Measurements from ENCODE around the gene INPP5B. TPM values are rescaled to one million over a fixed set of nuclear protein-coding genes. Genes with fewer than 3 reads are reported as not detected.

The INPP5B gene
- total and polyA plus RNA-seq, 8 donors, result 7.5 to 16.1 (median 12.3) TPM

DNA sequence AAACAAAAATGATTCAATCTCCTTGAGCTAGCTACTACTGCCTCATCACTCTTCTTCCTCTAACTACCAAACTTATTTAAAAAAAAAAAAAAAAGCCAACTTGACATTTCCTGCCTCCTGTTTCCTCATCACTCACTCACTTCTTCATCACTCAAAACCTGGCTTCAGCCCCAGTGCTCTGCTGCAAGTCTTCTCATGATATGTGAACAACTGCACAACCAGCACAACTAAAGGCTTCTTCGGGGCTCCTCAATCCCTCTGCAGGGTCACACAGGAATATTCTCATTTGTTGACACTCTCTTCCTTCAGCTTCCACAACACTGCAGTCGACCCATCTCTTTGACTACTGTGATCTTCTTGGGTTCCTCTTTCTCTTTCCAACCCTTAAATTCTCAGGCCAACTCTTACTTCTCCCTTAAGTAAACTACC lies 95.1 kb downstream of the INPP5B start:
- Histone ChIP-seq H3K9me3 (no peaks in the 10 kb centered on the region), H3K4me1 (peaks cover 0 to 10% (median 0%) of the 10 kb centered on the region in 3 donors), H3K4me3 (no peak overlapping the region), H3K36me3 (no peaks in the 10 kb centered on the region), H3K27ac (no peak overlapping the region), H3K27me3 (no peaks in the 10 kb centered on the region)
- 69 to 74% methylated on average over 2 of the region's 2 CpGs for WGBS, 2 donors
- ATAC-seq (peak in 2 of 4 donors; percentile 23 to 30), DNase-seq (no peak), FAIRE-seq (no peak)
- intact Hi-C loops (cut with DNase I), result no loop called here
- TF ChIP-seq, protein P1, sequence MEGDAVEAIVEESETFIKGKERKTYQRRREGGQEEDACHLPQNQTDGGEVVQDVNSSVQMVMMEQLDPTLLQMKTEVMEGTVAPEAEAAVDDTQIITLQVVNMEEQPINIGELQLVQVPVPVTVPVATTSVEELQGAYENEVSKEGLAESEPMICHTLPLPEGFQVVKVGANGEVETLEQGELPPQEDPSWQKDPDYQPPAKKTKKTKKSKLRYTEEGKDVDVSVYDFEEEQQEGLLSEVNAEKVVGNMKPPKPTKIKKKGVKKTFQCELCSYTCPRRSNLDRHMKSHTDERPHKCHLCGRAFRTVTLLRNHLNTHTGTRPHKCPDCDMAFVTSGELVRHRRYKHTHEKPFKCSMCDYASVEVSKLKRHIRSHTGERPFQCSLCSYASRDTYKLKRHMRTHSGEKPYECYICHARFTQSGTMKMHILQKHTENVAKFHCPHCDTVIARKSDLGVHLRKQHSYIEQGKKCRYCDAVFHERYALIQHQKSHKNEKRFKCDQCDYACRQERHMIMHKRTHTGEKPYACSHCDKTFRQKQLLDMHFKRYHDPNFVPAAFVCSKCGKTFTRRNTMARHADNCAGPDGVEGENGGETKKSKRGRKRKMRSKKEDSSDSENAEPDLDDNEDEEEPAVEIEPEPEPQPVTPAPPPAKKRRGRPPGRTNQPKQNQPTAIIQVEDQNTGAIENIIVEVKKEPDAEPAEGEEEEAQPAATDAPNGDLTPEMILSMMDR (IDR thresholded peaks at IDR 0.05), result no peak

DNA sequence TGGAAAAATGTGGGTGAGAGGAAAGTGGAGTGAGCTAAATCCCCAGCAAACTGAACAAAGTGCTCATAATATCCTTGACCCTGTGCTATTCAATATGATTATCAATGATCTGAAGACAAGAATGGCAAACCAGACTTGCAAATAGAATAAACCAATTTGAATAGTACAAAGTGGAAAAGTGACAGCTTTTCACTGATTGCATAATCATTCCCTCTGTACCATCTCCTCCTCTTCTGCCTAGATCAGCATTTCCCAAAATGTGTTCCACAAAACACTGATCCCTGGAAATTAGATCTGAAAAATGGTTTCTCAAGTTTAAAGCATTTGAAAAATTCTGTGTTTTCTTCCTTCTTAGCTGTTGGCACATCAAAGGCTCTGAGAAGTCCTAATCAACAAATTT lies 95.6 kb downstream of the INPP5B start:
- no peak for DNase-seq
- H3K36me3 ChIP-seq, result no peaks in the 10 kb centered on the region
- no peaks in the 10 kb centered on the region for H3K9me3 ChIP-seq
- no peaks in the 10 kb centered on the region for H3K27me3 ChIP-seq
- intact Hi-C loops (cut with DNase I), result no loop called here
- no peak for ATAC-seq
- no peak overlapping the region for H3K4me3 ChIP-seq
- H3K4me1 ChIP-seq, result peaks cover 0 to 15% (median 0%) of the 10 kb centered on the region in 3 donors
- TF ChIP-seq, protein P1 (IDR thresholded peaks at IDR 0.05), result no peak
- H3K27ac ChIP-seq, result no peak overlapping the region
- no peak for FAIRE-seq

DNA sequence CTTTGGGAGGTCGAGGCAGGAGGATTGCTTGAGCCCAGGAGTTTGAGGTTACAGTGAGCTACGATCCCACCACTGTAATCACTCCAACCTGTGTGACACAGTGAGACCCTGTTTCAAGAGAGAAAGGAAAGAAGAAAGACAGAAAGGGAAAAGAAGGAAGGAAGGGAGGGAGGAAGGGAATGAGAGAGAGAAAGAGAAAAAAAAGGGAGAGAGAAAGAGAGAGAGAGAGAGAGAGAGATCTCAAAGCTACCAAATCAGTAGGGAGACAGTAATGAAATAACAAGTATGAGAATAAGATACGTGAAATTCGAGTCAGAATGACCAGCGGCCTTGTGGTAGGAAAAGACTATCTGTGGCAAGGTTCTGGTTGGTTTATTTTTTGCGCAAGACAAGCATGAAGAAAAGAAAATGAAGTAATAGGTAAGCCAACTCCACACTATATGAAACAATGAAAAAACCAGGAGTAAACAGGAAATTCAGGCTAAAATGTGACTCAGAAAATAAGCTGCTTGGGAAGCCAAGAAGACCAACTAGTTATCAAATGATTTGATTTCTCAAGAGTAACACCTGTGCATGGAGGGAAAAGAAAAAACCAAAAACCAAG lies 96.4 kb downstream of the INPP5B start:
- TF ChIP-seq, protein P1 (IDR thresholded peaks at IDR 0.05), result no peak
- FAIRE-seq (no peak), DNase-seq (no peak), ATAC-seq (no peak)
- peaks cover 0 to 15% (median 0%) of the 10 kb centered on the region in 3 donors for H3K4me1 ChIP-seq
- no peaks in the 10 kb centered on the region for H3K9me3 ChIP-seq
- no peaks in the 10 kb centered on the region for H3K27me3 ChIP-seq
- no peak overlapping the region for H3K4me3 ChIP-seq
- intact Hi-C loops (cut with DNase I), result no loop called here
- H3K27ac ChIP-seq, result no peak overlapping the region
- H3K36me3 ChIP-seq, result no peaks in the 10 kb centered on the region
- WGBS, 2 donors, result 89 to 93% methylated on average over 6 of the region's 6 CpGs

DNA sequence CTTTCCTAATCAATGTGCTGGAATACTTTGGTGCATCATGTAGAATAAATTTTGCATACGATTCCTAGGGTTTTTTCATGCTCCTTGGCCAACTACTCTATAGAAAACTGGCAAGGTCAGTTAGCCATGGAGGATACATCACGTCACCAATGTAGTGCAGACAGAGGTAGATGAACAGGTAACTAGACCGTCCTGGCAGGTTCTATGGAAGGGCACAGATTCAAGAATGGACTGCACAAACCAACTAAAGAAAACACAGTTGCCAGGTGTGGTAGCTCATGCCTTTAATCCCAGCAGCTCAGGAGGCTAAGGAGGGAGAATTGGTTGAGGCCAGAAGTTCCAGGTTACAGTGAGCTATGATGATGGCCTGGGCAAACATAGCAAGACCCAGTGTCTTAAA lies 97.4 kb downstream of the INPP5B start:
- H3K36me3 ChIP-seq, result no peaks in the 10 kb centered on the region
- H3K27ac ChIP-seq, result no peak overlapping the region
- DNase-seq (no peak), ATAC-seq (no peak), FAIRE-seq (no peak)
- TF ChIP-seq, protein P1 (IDR thresholded peaks at IDR 0.05), result no peak
- no peaks in the 10 kb centered on the region for H3K27me3 ChIP-seq
- WGBS, 2 donors, result 88 to 91% methylated on average over 3 of the region's 3 CpGs
- no peak overlapping the region for H3K4me3 ChIP-seq
- no peaks in the 10 kb centered on the region for H3K9me3 ChIP-seq
- intact Hi-C loops (cut with DNase I), result no loop called here
- H3K4me1 ChIP-seq, result peaks cover 0 to 22% (median 0%) of the 10 kb centered on the region in 3 donors

DNA sequence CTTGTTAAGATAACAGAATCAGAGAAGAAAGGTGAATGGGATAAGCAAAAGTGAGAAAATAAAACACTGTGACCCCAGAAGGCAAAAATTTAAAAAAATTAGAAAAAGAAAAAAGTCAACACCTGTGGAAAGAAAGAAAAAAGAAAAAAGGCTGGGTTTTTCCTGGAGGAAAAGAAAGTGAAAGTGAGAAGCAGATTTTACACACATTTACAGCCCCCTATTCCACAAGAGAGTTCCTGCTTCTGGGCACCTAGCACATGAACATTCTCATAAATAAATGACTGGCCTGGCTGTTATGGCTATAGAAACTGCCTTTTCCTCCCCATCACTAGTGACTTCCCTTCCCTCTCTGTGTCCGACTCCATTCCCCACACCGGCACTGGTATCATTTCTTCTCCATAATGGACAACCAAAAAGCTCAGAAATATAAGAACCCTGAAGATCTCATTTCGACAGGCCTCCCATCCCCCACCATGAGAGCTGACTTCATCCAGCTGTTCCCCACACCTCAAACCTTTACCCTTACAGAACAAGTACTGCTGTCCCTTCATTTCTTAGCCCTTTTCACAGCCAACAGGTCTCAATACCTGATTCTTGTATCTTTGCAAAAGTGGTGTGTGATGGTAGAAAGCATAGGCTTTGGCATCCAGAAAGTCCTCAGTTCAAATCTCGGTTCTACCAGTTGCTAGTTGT lies 100.1 kb downstream of the INPP5B start:
- WGBS, 2 donors, result 88 to 89% methylated on average over 4 of the region's 4 CpGs
- Histone ChIP-seq H3K9me3 (no peaks in the 10 kb centered on the region), H3K27me3 (no peaks in the 10 kb centered on the region), H3K36me3 (no peaks in the 10 kb centered on the region), H3K4me3 (no peak overlapping the region), H3K4me1 (peaks cover 0 to 22% (median 0%) of the 10 kb centered on the region in 3 donors), H3K27ac (peak overlapping the region in 1 of 4 donors; percentile 14)
- TF ChIP-seq, protein P1 (IDR thresholded peaks at IDR 0.05), result no peak
- ATAC-seq, result peak in 1 of 4 donors; percentile 40
- intact Hi-C loops (cut with DNase I), result no loop called here
- FAIRE-seq, result no peak
- DNase-seq, result no peak
